Neural cell (in vitro differentiated cells): ENCODE data around the gene FXR1.

Experiments
- CTCF ChIP-seq: fragments of 450-650 bp; IDR thresholded peaks from 2 replicates; pipeline ENCODE4 v1.5.1; 2014; ENCODE audit warnings: antibody characterized with exemption, mild to moderate bottlenecking, moderate library complexity; ENCODE audit not compliant: poor library complexity, severe bottlenecking
- EP300 ChIP-seq: fragments of 450-650 bp; conservative IDR thresholded peaks from 2 replicates; pipeline ENCODE4 v1.6.1; 2014; ENCODE audit warnings: antibody characterized with exemption, mild to moderate bottlenecking, moderate library complexity; ENCODE audit not compliant: poor library complexity, severe bottlenecking
- EZH2 ChIP-seq: fragments of 200-600, 300-800 bp; shearing (Covaris generic), sonication (generic); IDR thresholded peaks from 2 replicates; pipeline ENCODE4 v1.6.1; 2014; ENCODE audit warnings: antibody characterized with exemption, low read length, borderline replicate concordance, mild to moderate bottlenecking; ENCODE audit not compliant: insufficient read depth, poor library complexity, severe bottlenecking
- MXI1 ChIP-seq: fragments of 450-650 bp; conservative IDR thresholded peaks from 2 replicates; pipeline ENCODE4 v1.6.1; 2014; ENCODE audit warnings: antibody characterized with exemption, mild to moderate bottlenecking; ENCODE audit not compliant: poor library complexity, severe bottlenecking
- POLR2AphosphoS5 ChIP-seq: IDR thresholded peaks from 2 replicates; pipeline ENCODE4 v1.6.1; 2012
- RAD21 ChIP-seq: fragments of 450-650 bp; conservative IDR thresholded peaks from 2 replicates; pipeline ENCODE4 v1.6.1; 2014; ENCODE audit warnings: antibody characterized with exemption, mild to moderate bottlenecking, moderate library complexity
- REST ChIP-seq: IDR thresholded peaks from 2 replicates; pipeline ENCODE4 v1.6.1; 2012; ENCODE audit warnings: borderline replicate concordance
- SMC3 ChIP-seq: fragments of 450-650 bp; conservative IDR thresholded peaks from 2 replicates; pipeline ENCODE4 v1.6.1; 2014; ENCODE audit warnings: antibody characterized with exemption, mild to moderate bottlenecking, moderate library complexity; ENCODE audit not compliant: poor library complexity
- TAF1 ChIP-seq: IDR thresholded peaks from 2 replicates; pipeline ENCODE4 v1.6.1; 2012; ENCODE audit warnings: low read depth

GRCh38 chr3:180934638-180935037, 22.2 kb downstream of the FXR1 start:
- TF ChIP-seq CTCF (no peak), POLR2AphosphoS5 (no peak), SMC3 (no peak), EP300 (no peak), RAD21 (no peak), REST (no peak), EZH2 (no peak), MXI1 (no peak), TAF1 (no peak)
